Upper lobe of left lung (tissue), 6 donors: ENCODE measurements around the gene CTCF. TPM values are rescaled to one million over a fixed set of nuclear protein-coding genes. Genes with fewer than 3 reads are reported as not detected.

Experiments
- ATAC-seq, 2 donors: fragments of 200-7000 bp; cut with Tn5 transposase; one replicate each; pipeline ENCODE4 v1.9.1; 2022; ENCODE audit warnings: mild to moderate bottlenecking in 2 of 2, moderate library complexity in 2 of 2; ENCODE audit not compliant: low FRiP score in 2 of 2
- DNase-seq, 2 donors: peaks; one replicate each; pipeline ENCODE4 v3.0.0-alpha.2; 2019 to 2020
- H3K27ac ChIP-seq, 4 donors: fragments of 200-600 bp; sonication (generic); one replicate each; pipeline ENCODE4 v1.5.1; 2016 to 2019
- H3K27me3 ChIP-seq, 4 donors: fragments of 200-600 bp; sonication (generic); one replicate each; pipeline ENCODE4 v1.5.1; 2017 to 2019
- H3K36me3 ChIP-seq, 4 donors: fragments of 200-600 bp; sonication (generic); one replicate each; pipeline ENCODE4 v1.5.1; 2016 to 2019
- H3K4me1 ChIP-seq, 4 donors: fragments of 200-600 bp; sonication (generic); one replicate each; pipeline ENCODE4 v1.5.1; 2018 to 2019
- H3K4me3 ChIP-seq, 4 donors: fragments of 200-600 bp; sonication (generic); one replicate each; pipeline ENCODE4 v1.5.1; 2017 to 2019; ENCODE audit warnings: mild to moderate bottlenecking in 2 of 4, moderate library complexity in 1 of 4
- H3K9me3 ChIP-seq, 4 donors: fragments of 200-600 bp; sonication (generic); one replicate each; pipeline ENCODE4 v1.5.1; 2018 to 2019
- CTCF ChIP-seq, 6 experiments: fragments of 450-650 bp in 4 of 6; fragments of 200-600 bp in 2 of 6; sonication (generic) in 2 of 6; IDR thresholded peaks; one replicate each; pipeline ENCODE4 v1.5.1; 2016 to 2019; ENCODE audit warnings: antibody characterized with exemption in 6 of 6
- EP300 ChIP-seq, 4 donors: sonication (generic); formaldehyde crosslinking; IDR thresholded peaks; one replicate each; pipeline ENCODE4 v1.5.1; 2017; ENCODE audit warnings: antibody characterized with exemption in 4 of 4, control low read depth in 2 of 4
- POLR2A ChIP-seq, 4 donors: fragments of 450-650 bp; IDR thresholded peaks; one replicate each; pipeline ENCODE4 v1.5.1; 2016 to 2017; ENCODE audit warnings: antibody characterized with exemption in 4 of 4, mild to moderate bottlenecking in 2 of 4
- POLR2AphosphoS5 ChIP-seq, 2 donors: sonication (generic); formaldehyde crosslinking; IDR thresholded peaks; one replicate each; pipeline ENCODE4 v1.5.1; 2017; ENCODE audit warnings: antibody characterized with exemption in 2 of 2
- WGBS, 2 donors: methylation state at CpG; one replicate each; pipeline ENCODE4 v1.1.5; 2017 to 2018; 5-methylcytosine and 5-hydroxymethylcytosine counted together
- total RNA-seq, 6 donors: library from RNA; depleted of rRNA in 4 of 6; stranded (reverse); fragments of >200 nt in 4 of 6; gene quantifications; one replicate each; pipeline versions ENCODE4 v1.1.0 to v1.2.1, GENCODE V29; 2016 to 2021
- donor health status: DM: no; HTN: no; CAD: no; lungs with moderate emphysema.
- donor health status: DM: no; HTN: yes; CAD: no; lungs with severe emphysema.

The CTCF gene
- total RNA-seq, 6 donors from 2014 or later: 29.7 to 42.6 (median 34.2) TPM

GRCh38 chr16:67579686-67580085, 17.4 kb downstream of the CTCF start:
- Histone ChIP-seq H3K36me3 (peaks cover 0 to 16% (median 7%) of the 10 kb centered on the region in 4 donors), H3K4me1 (no peaks in the 10 kb centered on the region), H3K4me3 (no peak overlapping the region), H3K9me3 (no peaks in the 10 kb centered on the region), H3K27ac (no peak overlapping the region), H3K27me3 (no peaks in the 10 kb centered on the region)
- TF ChIP-seq POLR2A (IDR thresholded peaks at IDR 0.05) (no peak), CTCF (IDR thresholded peaks at IDR 0.05) (no peak), EP300 (IDR thresholded peaks at IDR 0.05) (no peak), POLR2AphosphoS5 (IDR thresholded peaks at IDR 0.05) (no peak)
- WGBS, 2 donors: 80 to 82% methylated on average over 4 of the region's 4 CpGs
- no peak for DNase-seq
- no peak for ATAC-seq

- Histone ChIP-seq H3K4me1 (peaks cover 0 to 4% (median 0%) of the 10 kb centered on the region in 4 donors), H3K4me3 (no peak overlapping the region), H3K27me3 (no peaks in the 10 kb centered on the region), H3K36me3 (peaks cover 0 to 11% (median 4%) of the 10 kb centered on the region in 4 donors), H3K9me3 (no peaks in the 10 kb centered on the region), H3K27ac (no peak overlapping the region)
- no peak for TF ChIP-seq POLR2AphosphoS5 (IDR thresholded peaks at IDR 0.05)
- ATAC-seq: no peak
- DNase-seq: no peak
- WGBS, 2 donors: 96 to 99% methylated on average over 4 of the region's 4 CpGs
Observed at GRCh38 chr16:67580202-67580601, 17.9 kb downstream of the CTCF start.

GRCh38 chr16:67593288-67593687, 31.0 kb downstream of the CTCF start:
- Histone ChIP-seq H3K9me3 (no peaks in the 10 kb centered on the region), H3K36me3 (peaks cover 0 to 9% (median 1%) of the 10 kb centered on the region in 4 donors), H3K27me3 (no peaks in the 10 kb centered on the region), H3K4me1 (peaks cover 3 to 15% (median 9%) of the 10 kb centered on the region in 4 donors), H3K4me3 (no peak overlapping the region), H3K27ac (no peak overlapping the region)
- TF ChIP-seq POLR2AphosphoS5 (IDR thresholded peaks at IDR 0.05): no peak
- no peak for TF ChIP-seq EP300 (IDR thresholded peaks at IDR 0.05)
- no peak for TF ChIP-seq POLR2A (IDR thresholded peaks at IDR 0.05)
- TF ChIP-seq CTCF (IDR thresholded peaks at IDR 0.05): no peak
- ATAC-seq: no peak
- no peak for DNase-seq
- 92 to 93% methylated on average over 4 of the region's 4 CpGs for WGBS, 2 donors

- H3K9me3 ChIP-seq: no peaks in the 10 kb centered on the region
- H3K4me1 ChIP-seq: peaks cover 3 to 15% (median 9%) of the 10 kb centered on the region in 4 donors
- H3K27ac ChIP-seq: no peak overlapping the region
- TF ChIP-seq POLR2A (IDR thresholded peaks at IDR 0.05) (no peak), CTCF (IDR thresholded peaks at IDR 0.05) (no peak), POLR2AphosphoS5 (IDR thresholded peaks at IDR 0.05) (no peak), EP300 (IDR thresholded peaks at IDR 0.05) (no peak)
- no peak overlapping the region for H3K4me3 ChIP-seq
- no peaks in the 10 kb centered on the region for H3K27me3 ChIP-seq
- ATAC-seq (no peak), DNase-seq (no peak)
- peaks cover 0 to 9% (median 1%) of the 10 kb centered on the region in 4 donors for H3K36me3 ChIP-seq
Observed at GRCh38 chr16:67593701-67594100, 31.4 kb downstream of the CTCF start.

- TF ChIP-seq CTCF (IDR thresholded peaks at IDR 0.05) (no peak), POLR2AphosphoS5 (IDR thresholded peaks at IDR 0.05) (no peak), EP300 (IDR thresholded peaks at IDR 0.05) (no peak), POLR2A (IDR thresholded peaks at IDR 0.05) (no peak)
- DNase-seq: no peak
- no peak overlapping the region for H3K4me3 ChIP-seq
- H3K36me3 ChIP-seq: peaks cover 0 to 6% (median 1%) of the 10 kb centered on the region in 4 donors
- H3K27me3 ChIP-seq: no peaks in the 10 kb centered on the region
- no peaks in the 10 kb centered on the region for H3K9me3 ChIP-seq
- no peak overlapping the region for H3K27ac ChIP-seq
- ATAC-seq: no peak
- H3K4me1 ChIP-seq: peaks cover 3 to 15% (median 9%) of the 10 kb centered on the region in 4 donors
- WGBS, 2 donors: 83 to 89% methylated on average over 5 of the region's 5 CpGs
Observed at GRCh38 chr16:67594256-67594915, 32.1 kb downstream of the CTCF start.
